ENCODE results near the gene SLC9A3. TPM values are rescaled to one million over a fixed set of nuclear protein-coding genes. Genes with fewer than 3 reads are reported as not detected.
A peak's percentile ranks its signal among the peaks of the same experiment; 100 is the strongest.

The SLC9A3 gene
- total and polyA plus RNA-seq, 2 of the 13 experiments (the other 11 are each of a cell fraction or from before 2014, with no cell fraction given): 1.5 to 1.8 TPM

DNA sequence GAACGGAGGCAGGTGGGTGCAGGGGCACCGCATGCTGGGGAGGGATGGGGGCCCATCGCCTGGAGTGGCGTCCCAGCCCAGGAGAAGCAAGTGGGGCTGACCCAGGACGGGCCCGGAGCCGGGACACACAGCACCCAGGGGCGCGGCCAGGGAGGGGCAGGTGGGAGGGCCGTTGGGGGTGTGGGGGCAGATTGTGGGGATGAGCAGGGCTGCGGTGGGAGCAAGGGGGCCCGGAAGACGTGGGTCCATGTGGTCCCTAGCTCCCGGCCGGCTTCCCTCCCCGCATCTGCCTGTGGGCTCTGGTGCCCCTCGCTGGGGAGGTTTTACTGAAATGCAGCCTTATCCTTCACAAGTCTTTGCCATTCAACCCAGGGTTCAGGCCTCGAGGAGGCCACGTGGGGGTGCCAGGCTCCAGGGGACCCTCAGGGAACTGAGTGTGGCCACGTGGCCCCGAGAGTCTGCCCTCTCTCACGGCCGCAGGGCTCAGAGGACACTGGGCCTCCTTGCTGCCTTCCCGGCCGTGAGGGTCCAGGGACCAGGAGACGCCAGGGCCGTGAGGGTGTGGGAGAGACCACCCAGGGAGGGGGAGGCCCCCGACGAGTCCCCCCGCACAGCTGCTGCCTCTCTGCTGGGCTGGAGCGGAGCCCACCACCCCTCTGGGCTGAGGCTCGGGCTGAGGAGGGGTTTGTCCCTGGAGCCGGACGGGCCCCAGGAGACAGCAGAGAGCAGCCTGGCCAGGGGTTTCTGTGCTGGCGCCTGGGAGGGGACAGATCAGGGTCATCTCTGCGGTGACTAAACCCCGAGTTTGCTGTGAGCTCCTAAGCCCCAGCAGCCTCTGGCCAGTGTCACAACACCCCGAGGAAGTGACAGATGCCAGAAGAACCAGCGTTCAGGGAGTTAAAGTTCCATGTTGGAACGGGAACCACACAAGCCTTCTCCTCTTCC, 35.2 kb downstream of the SLC9A3 start (continued):
- TF ChIP-seq ZFP91 (CRISPR knock-in tag; IDR thresholded peaks at IDR 0.05; ENCODE audit: borderline replicate concordance): 0 out of 2 replicates have a peak, but pooled peaks have one; percentile 18
- no peak for TF ChIP-seq SRSF9 (IDR thresholded peaks at IDR 0.05; ENCODE audit: borderline replicate concordance, insufficient read depth, low read depth, low read length, poor library complexity, severe bottlenecking)
- TF ChIP-seq BORCS8-MEF2B (CRISPR knock-in tag; IDR thresholded peaks at IDR 0.05): no peak
- TF ChIP-seq TBX3 (IDR thresholded peaks at IDR 0.05; ENCODE audit: borderline replicate concordance): no peak
- no peak for TF ChIP-seq WIZ (CRISPR knock-in tag; IDR thresholded peaks at IDR 0.05)
- TF ChIP-seq HNF1A (IDR thresholded peaks at IDR 0.05; ENCODE audit: low read depth): no peak
- TF ChIP-seq HNF1A (CRISPR knock-in tag; IDR thresholded peaks at IDR 0.05; ENCODE audit: borderline replicate concordance): no peak
- no peak for TF ChIP-seq ZMAT5 (CRISPR knock-in tag; IDR thresholded peaks at IDR 0.05; ENCODE audit: borderline replicate concordance, low read depth)
- TF ChIP-seq MEF2D (CRISPR knock-in tag; IDR thresholded peaks at IDR 0.05): no peak
- TF ChIP-seq ZNF619 (CRISPR knock-in tag; IDR thresholded peaks at IDR 0.05): no peak
- TF ChIP-seq MAFG (CRISPR knock-in tag; IDR thresholded peaks at IDR 0.05): no peak
- TF ChIP-seq, protein P1, sequence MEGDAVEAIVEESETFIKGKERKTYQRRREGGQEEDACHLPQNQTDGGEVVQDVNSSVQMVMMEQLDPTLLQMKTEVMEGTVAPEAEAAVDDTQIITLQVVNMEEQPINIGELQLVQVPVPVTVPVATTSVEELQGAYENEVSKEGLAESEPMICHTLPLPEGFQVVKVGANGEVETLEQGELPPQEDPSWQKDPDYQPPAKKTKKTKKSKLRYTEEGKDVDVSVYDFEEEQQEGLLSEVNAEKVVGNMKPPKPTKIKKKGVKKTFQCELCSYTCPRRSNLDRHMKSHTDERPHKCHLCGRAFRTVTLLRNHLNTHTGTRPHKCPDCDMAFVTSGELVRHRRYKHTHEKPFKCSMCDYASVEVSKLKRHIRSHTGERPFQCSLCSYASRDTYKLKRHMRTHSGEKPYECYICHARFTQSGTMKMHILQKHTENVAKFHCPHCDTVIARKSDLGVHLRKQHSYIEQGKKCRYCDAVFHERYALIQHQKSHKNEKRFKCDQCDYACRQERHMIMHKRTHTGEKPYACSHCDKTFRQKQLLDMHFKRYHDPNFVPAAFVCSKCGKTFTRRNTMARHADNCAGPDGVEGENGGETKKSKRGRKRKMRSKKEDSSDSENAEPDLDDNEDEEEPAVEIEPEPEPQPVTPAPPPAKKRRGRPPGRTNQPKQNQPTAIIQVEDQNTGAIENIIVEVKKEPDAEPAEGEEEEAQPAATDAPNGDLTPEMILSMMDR (CRISPR knock-in tag; IDR thresholded peaks at IDR 0.05): peak; percentile 56
- no peak for TF ChIP-seq FOXJ3 (CRISPR knock-in tag; IDR thresholded peaks at IDR 0.05; ENCODE audit: borderline replicate concordance)
- TF ChIP-seq ZFY (CRISPR knock-in tag; IDR thresholded peaks at IDR 0.05): no peak
- TF ChIP-seq, protein P2, sequence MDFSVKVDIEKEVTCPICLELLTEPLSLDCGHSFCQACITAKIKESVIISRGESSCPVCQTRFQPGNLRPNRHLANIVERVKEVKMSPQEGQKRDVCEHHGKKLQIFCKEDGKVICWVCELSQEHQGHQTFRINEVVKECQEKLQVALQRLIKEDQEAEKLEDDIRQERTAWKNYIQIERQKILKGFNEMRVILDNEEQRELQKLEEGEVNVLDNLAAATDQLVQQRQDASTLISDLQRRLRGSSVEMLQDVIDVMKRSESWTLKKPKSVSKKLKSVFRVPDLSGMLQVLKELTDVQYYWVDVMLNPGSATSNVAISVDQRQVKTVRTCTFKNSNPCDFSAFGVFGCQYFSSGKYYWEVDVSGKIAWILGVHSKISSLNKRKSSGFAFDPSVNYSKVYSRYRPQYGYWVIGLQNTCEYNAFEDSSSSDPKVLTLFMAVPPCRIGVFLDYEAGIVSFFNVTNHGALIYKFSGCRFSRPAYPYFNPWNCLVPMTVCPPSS (IDR thresholded peaks at IDR 0.05): no peak

Data from HepG2 (cell line).